ENCODE data around the gene ACACB.

ACACB gene

DNA sequence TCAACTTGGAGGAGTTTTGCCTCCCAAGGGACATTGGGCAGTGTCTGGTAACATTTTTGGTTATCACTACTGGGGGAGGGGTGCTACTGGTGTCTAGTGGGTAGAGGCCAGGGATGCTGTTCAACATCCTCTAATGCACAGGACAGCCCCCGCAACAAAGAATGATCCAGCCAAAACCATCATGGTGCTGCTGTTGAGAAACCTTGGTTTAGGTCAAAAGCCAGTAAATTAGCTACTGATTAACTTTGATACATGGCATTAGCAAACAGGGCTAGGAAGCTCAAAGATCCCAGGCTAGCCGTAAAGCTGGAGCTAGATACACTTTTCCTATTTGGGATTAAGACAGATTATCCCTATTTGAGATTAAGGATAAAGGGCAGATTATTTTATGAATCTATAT is 32.0 kb upstream of the ACACB start:
- no peak for TF ChIP-seq SIN3A (IDR thresholded peaks at IDR 0.05; ENCODE audit: borderline replicate concordance, insufficient read depth, low read length)
- no peak for TF ChIP-seq POLR2AphosphoS5 (IDR thresholded peaks at IDR 0.05; ENCODE audit: low read depth, low read length)
- TF ChIP-seq, protein P1, sequence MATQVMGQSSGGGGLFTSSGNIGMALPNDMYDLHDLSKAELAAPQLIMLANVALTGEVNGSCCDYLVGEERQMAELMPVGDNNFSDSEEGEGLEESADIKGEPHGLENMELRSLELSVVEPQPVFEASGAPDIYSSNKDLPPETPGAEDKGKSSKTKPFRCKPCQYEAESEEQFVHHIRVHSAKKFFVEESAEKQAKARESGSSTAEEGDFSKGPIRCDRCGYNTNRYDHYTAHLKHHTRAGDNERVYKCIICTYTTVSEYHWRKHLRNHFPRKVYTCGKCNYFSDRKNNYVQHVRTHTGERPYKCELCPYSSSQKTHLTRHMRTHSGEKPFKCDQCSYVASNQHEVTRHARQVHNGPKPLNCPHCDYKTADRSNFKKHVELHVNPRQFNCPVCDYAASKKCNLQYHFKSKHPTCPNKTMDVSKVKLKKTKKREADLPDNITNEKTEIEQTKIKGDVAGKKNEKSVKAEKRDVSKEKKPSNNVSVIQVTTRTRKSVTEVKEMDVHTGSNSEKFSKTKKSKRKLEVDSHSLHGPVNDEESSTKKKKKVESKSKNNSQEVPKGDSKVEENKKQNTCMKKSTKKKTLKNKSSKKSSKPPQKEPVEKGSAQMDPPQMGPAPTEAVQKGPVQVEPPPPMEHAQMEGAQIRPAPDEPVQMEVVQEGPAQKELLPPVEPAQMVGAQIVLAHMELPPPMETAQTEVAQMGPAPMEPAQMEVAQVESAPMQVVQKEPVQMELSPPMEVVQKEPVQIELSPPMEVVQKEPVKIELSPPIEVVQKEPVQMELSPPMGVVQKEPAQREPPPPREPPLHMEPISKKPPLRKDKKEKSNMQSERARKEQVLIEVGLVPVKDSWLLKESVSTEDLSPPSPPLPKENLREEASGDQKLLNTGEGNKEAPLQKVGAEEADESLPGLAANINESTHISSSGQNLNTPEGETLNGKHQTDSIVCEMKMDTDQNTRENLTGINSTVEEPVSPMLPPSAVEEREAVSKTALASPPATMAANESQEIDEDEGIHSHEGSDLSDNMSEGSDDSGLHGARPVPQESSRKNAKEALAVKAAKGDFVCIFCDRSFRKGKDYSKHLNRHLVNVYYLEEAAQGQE (IDR thresholded peaks at IDR 0.05; ENCODE audit: insufficient read depth in 1 of 2, low read depth in 2 of 2, low read length in 2 of 2): no peak
- TF ChIP-seq TAF1 (IDR thresholded peaks at IDR 0.05; ENCODE audit: borderline replicate concordance, insufficient read depth, low read length): no peak
- TF ChIP-seq FOXP2 (optimal IDR thresholded peaks at IDR 0.05; ENCODE audit: borderline replicate concordance, extremely low read depth, extremely low read length, insufficient read depth): no peak

DNA sequence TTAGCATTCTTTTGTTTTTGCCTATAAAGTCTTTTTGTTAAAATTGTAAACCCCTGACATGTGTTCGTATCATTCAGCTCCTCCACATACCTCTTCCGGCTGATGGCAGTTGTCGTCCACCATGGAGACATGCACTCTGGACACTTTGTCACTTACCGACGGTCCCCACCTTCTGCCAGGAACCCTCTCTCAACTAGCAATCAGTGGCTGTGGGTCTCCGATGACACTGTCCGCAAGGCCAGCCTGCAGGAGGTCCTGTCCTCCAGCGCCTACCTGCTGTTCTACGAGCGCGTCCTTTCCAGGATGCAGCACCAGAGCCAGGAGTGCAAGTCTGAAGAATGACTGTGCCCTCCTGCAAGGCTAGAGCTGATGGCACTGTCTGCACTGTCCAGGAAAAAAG is 30.8 kb upstream of the ACACB start:
- TF ChIP-seq, protein P1 (IDR thresholded peaks at IDR 0.05; ENCODE audit: insufficient read depth in 1 of 2, low read depth in 2 of 2, low read length in 2 of 2): no peak
- TF ChIP-seq POLR2AphosphoS5 (IDR thresholded peaks at IDR 0.05; ENCODE audit: low read depth, low read length) (no peak), SIN3A (IDR thresholded peaks at IDR 0.05; ENCODE audit: borderline replicate concordance, insufficient read depth, low read length) (no peak), TAF1 (IDR thresholded peaks at IDR 0.05; ENCODE audit: borderline replicate concordance, insufficient read depth, low read length) (no peak), FOXP2 (optimal IDR thresholded peaks at IDR 0.05; ENCODE audit: borderline replicate concordance, extremely low read depth, extremely low read length, insufficient read depth) (no peak)

DNA sequence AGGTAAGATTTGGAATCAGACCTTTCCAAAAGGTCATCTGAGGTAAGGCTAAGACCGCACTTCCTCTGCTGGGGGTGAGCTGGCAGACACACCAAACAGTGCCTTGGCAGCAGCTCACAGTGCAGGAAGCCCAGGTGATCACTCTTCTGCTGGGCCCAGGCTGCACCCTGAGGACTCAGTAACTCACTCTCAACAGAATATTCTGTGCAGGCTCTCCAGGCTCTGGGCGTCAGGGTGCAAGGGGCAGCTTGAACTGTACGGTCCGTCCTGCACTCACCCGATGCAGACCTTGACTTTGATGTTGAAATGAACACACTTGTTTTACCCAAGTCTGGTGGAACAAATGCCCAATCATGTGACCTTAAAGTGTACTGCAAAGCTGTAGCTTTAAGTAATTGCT is 29.1 kb upstream of the ACACB start:
- TF ChIP-seq POLR2AphosphoS5 (IDR thresholded peaks at IDR 0.05; ENCODE audit: low read depth, low read length) (no peak), TAF1 (IDR thresholded peaks at IDR 0.05; ENCODE audit: borderline replicate concordance, insufficient read depth, low read length) (no peak), SIN3A (IDR thresholded peaks at IDR 0.05; ENCODE audit: borderline replicate concordance, insufficient read depth, low read length) (no peak), FOXP2 (optimal IDR thresholded peaks at IDR 0.05; ENCODE audit: borderline replicate concordance, extremely low read depth, extremely low read length, insufficient read depth) (no peak)
- TF ChIP-seq, protein P1 (IDR thresholded peaks at IDR 0.05; ENCODE audit: insufficient read depth in 1 of 2, low read depth in 2 of 2, low read length in 2 of 2): no peak

DNA sequence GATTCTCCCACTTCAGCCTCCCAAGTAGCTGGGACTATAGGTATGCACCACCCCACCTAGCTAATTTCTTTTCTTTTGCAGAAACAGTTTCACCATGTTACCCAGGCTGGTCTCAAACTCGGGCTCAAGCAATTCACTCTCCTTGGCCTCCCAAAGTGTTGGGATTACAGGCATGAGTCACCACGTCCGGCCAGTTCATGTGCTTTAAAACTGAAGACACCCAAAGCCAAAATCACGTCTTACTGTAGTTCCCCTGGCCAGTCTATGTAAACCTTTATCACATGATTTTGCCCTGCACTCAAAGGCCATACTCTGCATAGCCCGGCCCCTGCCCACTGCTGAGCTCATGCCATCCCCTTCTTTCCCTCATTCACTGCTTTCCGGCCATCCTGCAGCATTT is 27.6 kb upstream of the ACACB start:
- TF ChIP-seq TAF1 (IDR thresholded peaks at IDR 0.05; ENCODE audit: borderline replicate concordance, insufficient read depth, low read length) (no peak), FOXP2 (optimal IDR thresholded peaks at IDR 0.05; ENCODE audit: borderline replicate concordance, extremely low read depth, extremely low read length, insufficient read depth) (no peak), POLR2AphosphoS5 (IDR thresholded peaks at IDR 0.05; ENCODE audit: low read depth, low read length) (no peak), SIN3A (IDR thresholded peaks at IDR 0.05; ENCODE audit: borderline replicate concordance, insufficient read depth, low read length) (no peak)
- TF ChIP-seq, protein P1 (IDR thresholded peaks at IDR 0.05; ENCODE audit: insufficient read depth in 1 of 2, low read depth in 2 of 2, low read length in 2 of 2): no peak

DNA sequence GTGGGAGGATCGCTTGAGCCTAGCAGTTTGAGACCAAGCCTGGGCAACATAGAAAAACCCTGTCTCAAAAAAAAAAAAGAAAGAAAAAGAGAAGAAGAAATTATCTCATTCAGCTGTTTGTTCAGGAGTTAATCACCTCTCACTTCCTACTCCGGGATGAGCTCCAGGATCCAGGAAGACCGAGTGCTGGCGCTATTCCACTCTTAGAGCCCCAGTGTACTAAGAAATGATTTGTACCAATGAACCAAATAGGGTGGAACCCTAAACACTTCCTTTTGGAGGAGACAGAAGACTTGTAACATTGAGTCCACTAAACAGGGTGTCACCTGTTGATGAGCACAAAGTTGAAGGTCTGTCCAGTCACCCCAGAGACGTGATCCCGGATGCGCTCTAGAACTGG is 26.7 kb upstream of the ACACB start:
- TF ChIP-seq TAF1 (IDR thresholded peaks at IDR 0.05; ENCODE audit: borderline replicate concordance, insufficient read depth, low read length) (no peak), POLR2AphosphoS5 (IDR thresholded peaks at IDR 0.05; ENCODE audit: low read depth, low read length) (no peak), FOXP2 (optimal IDR thresholded peaks at IDR 0.05; ENCODE audit: borderline replicate concordance, extremely low read depth, extremely low read length, insufficient read depth) (no peak), SIN3A (IDR thresholded peaks at IDR 0.05; ENCODE audit: borderline replicate concordance, insufficient read depth, low read length) (no peak)
- TF ChIP-seq, protein P1 (IDR thresholded peaks at IDR 0.05; ENCODE audit: insufficient read depth in 1 of 2, low read depth in 2 of 2, low read length in 2 of 2): no peak
